WI38 (cell line): Measurements from ENCODE around the gene C10orf120.

Experiments used
- H3K4me3 ChIP-seq: 2 replicates; pipeline ENCODE4 v1.5.1; 2011; ENCODE audit warnings: low read depth, mild to moderate bottlenecking, control low read depth, low read length
- CTCF ChIP-seq: IDR thresholded peaks from 2 replicates; pipeline ENCODE4 v1.5.1; 2012; ENCODE audit warnings: low read depth, mild to moderate bottlenecking, control low read depth, low read length

C10orf120 gene

GRCh38 chr10:122716025-122716424, 16.4 kb upstream of the C10orf120 start:
- TF ChIP-seq CTCF = no peak

GRCh38 chr10:122715576-122715975, 15.9 kb upstream of the C10orf120 start:
- no peak overlapping the region for H3K4me3 ChIP-seq
- no peak for TF ChIP-seq CTCF

More at GRCh38 chr10:122716025-122716424, 16.4 kb upstream of the C10orf120 start:
- H3K4me3 ChIP-seq = no peak overlapping the region

GRCh38 chr10:122713091-122713885, 13.6 kb upstream of the C10orf120 start:
- TF ChIP-seq CTCF = no peak
- H3K4me3 ChIP-seq = no peak overlapping the region

GRCh38 chr10:122710576-122710975, 10.9 kb upstream of the C10orf120 start:
- no peak for TF ChIP-seq CTCF
- H3K4me3 ChIP-seq = no peak overlapping the region

GRCh38 chr10:122709971-122710370, 10.3 kb upstream of the C10orf120 start:
- H3K4me3 ChIP-seq = no peak overlapping the region
- no peak for TF ChIP-seq CTCF

- TF ChIP-seq CTCF = no peak
- no peak overlapping the region for H3K4me3 ChIP-seq
Measured at GRCh38 chr10:122707535-122707934, 7.9 kb upstream of the C10orf120 start.

- no peak overlapping the region for H3K4me3 ChIP-seq
- TF ChIP-seq CTCF = no peak
Measured at GRCh38 chr10:122706947-122707346, 7.3 kb upstream of the C10orf120 start.
